DND-41 (cell line): ENCODE results near the gene CREG2.

Source experiments
- ATAC-seq: fragments of 200-7000 bp; cut with Tn5 transposase; 3 replicates; pipeline ENCODE4 v1.9.1; 2021; ENCODE audit warnings: low read depth; ENCODE audit not compliant: insufficient read depth
- DNase-seq: peaks from one replicate; pipeline ENCODE4 v3.0.0-alpha.2; 2020
- H2AFZ ChIP-seq: 2 replicates; pipeline ENCODE4 v1.6.0; 2012; ENCODE audit warnings: low read depth, low read length
- H3K27ac ChIP-seq: 2 replicates; pipeline ENCODE4 v1.5.1; 2012; ENCODE audit warnings: low read length, inconsistent platforms
- H3K27me3 ChIP-seq: fragments of 200-600 bp; sonication (generic); 2 replicates; pipeline ENCODE4 v1.6.0; 2012; ENCODE audit warnings: low read length, mild to moderate bottlenecking, inconsistent platforms; ENCODE audit not compliant: insufficient read depth, poor library complexity
- H3K36me3 ChIP-seq: 2 replicates; pipeline ENCODE4 v1.5.1; 2012; ENCODE audit warnings: low read length, inconsistent platforms; ENCODE audit not compliant: insufficient read depth
- H3K4me1 ChIP-seq: 2 replicates; pipeline ENCODE4 v1.5.1; 2012; ENCODE audit warnings: mild to moderate bottlenecking, low read length; ENCODE audit not compliant: insufficient read depth
- H3K4me2 ChIP-seq: 2 replicates; pipeline ENCODE4 v1.6.0; 2012; ENCODE audit warnings: mild to moderate bottlenecking, moderate library complexity, low read length, inconsistent platforms; ENCODE audit not compliant: insufficient read depth
- H3K4me3 ChIP-seq, 2 experiments: fragments of 200-600 bp in 1 of 2; shearing (Covaris generic) in 1 of 2; 2 replicates each; pipeline ENCODE4 v1.5.1; 2012 to 2016; ENCODE audit warnings: inconsistent platforms in 2 of 2, low read length in 2 of 2, mild to moderate bottlenecking in 2 of 2, low read depth in 1 of 2, moderate library complexity in 1 of 2
- H3K79me2 ChIP-seq: 2 replicates; pipeline ENCODE4 v1.6.0; 2012; ENCODE audit warnings: low read length, inconsistent platforms; ENCODE audit not compliant: insufficient read depth
- H3K9ac ChIP-seq: 2 replicates; pipeline ENCODE4 v1.6.0; 2012; ENCODE audit warnings: low read depth, mild to moderate bottlenecking, inconsistent platforms, low read length, moderate library complexity
- H3K9me3 ChIP-seq: 2 replicates; pipeline ENCODE4 v1.5.1; 2012; ENCODE audit warnings: low read length, moderate library complexity, mild to moderate bottlenecking, inconsistent platforms; ENCODE audit not compliant: insufficient read depth, severe bottlenecking
- H4K20me1 ChIP-seq: 2 replicates; pipeline ENCODE4 v1.6.0; 2012; ENCODE audit warnings: low read length; ENCODE audit not compliant: insufficient read depth
- EZH2 ChIP-seq: IDR thresholded peaks from 3 replicates; pipeline ENCODE4 v1.6.1; 2012; ENCODE audit warnings: borderline replicate concordance, low read depth, mild to moderate bottlenecking, moderate library complexity, low read length, inconsistent platforms; ENCODE audit not compliant: severe bottlenecking
- TF ChIP-seq, protein P1 (sequence below): IDR thresholded peaks from 2 replicates; pipeline ENCODE4 v1.5.1; 2012; ENCODE audit warnings: borderline replicate concordance, low read length, moderate library complexity, mild to moderate bottlenecking; ENCODE audit not compliant: poor library complexity, severe bottlenecking; ENCODE audit errors: extremely low read depth

Gene CREG2

GRCh38 chr2:101341901-101342624 lies 45.2 kb downstream of the CREG2 start:
- Histone ChIP-seq H2AFZ (no peak overlapping the region), H3K4me3 (no peak overlapping the region), H3K36me3 (no peaks in the 10 kb centered on the region), H3K79me2 (no peaks in the 10 kb centered on the region), H3K27ac (no peak overlapping the region), H3K4me2 (no peak overlapping the region), H3K9ac (no peak overlapping the region), H3K4me1 (peaks cover 15% of the 10 kb centered on the region), H4K20me1 (no peaks in the 10 kb centered on the region), H3K27me3 (no peaks in the 10 kb centered on the region), H3K9me3 (no peaks in the 10 kb centered on the region)
- peak; percentile 81 for DNase-seq
- no peak for TF ChIP-seq EZH2
- TF ChIP-seq, protein P1, sequence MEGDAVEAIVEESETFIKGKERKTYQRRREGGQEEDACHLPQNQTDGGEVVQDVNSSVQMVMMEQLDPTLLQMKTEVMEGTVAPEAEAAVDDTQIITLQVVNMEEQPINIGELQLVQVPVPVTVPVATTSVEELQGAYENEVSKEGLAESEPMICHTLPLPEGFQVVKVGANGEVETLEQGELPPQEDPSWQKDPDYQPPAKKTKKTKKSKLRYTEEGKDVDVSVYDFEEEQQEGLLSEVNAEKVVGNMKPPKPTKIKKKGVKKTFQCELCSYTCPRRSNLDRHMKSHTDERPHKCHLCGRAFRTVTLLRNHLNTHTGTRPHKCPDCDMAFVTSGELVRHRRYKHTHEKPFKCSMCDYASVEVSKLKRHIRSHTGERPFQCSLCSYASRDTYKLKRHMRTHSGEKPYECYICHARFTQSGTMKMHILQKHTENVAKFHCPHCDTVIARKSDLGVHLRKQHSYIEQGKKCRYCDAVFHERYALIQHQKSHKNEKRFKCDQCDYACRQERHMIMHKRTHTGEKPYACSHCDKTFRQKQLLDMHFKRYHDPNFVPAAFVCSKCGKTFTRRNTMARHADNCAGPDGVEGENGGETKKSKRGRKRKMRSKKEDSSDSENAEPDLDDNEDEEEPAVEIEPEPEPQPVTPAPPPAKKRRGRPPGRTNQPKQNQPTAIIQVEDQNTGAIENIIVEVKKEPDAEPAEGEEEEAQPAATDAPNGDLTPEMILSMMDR, result peak; percentile 89
- peak; percentile 86 for ATAC-seq

- DNase-seq (peak; percentile 56), ATAC-seq (peak; percentile 59)
- Histone ChIP-seq H3K4me3 (no peak overlapping the region), H3K36me3 (no peaks in the 10 kb centered on the region), H3K4me1 (peaks cover 15% of the 10 kb centered on the region), H4K20me1 (no peaks in the 10 kb centered on the region), H3K9ac (no peak overlapping the region), H3K27ac (no peak overlapping the region), H3K9me3 (no peaks in the 10 kb centered on the region), H3K4me2 (no peak overlapping the region), H2AFZ (no peak overlapping the region), H3K27me3 (no peaks in the 10 kb centered on the region), H3K79me2 (no peaks in the 10 kb centered on the region)
- no peak for TF ChIP-seq EZH2
- TF ChIP-seq, protein P1, result no peak
These were observed 45.9 kb downstream of the CREG2 start for GRCh38 chr2:101341421-101341820.

DNA sequence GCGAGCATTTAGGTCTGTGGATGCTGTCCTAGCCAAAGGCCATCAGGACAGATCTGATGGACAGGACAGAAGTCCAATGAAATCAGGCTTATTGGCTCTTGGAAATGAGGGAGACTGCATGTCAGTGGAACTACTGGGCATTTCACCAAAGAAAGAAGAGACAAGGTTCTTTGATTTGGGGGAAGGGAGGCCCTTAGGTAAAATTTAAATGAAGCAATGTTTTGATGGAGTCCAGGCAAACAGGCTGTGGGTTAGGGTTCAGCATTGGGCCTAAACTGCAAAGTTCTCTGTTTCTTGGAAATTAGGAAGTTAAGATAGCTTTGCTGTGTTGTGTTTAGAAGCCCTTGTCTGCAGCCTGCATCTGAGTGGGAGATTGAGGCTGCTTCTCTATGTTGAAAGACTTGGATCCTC lies 47.2 kb downstream of the CREG2 start:
- Histone ChIP-seq H3K36me3 (no peaks in the 10 kb centered on the region), H3K4me2 (no peak overlapping the region), H3K27me3 (no peaks in the 10 kb centered on the region), H3K9ac (no peak overlapping the region), H3K9me3 (no peaks in the 10 kb centered on the region), H3K27ac (peak overlapping the region; percentile 41; the same call in 1 of the 2 replicates), H3K4me3 (no peak overlapping the region), H3K4me1 (peaks cover 15% of the 10 kb centered on the region), H4K20me1 (no peaks in the 10 kb centered on the region), H3K79me2 (no peaks in the 10 kb centered on the region), H2AFZ (peak overlapping the region; percentile 14)
- DNase-seq (no peak), ATAC-seq (no peak)
- TF ChIP-seq, protein P1, result no peak
- TF ChIP-seq EZH2, result no peak
